NCI-H2196 treated with DMSO at 0.1 percent for 48 hours (cell line): ENCODE measurements around the gene SH3RF3.

Experiments used
- DNase-seq: peaks from one replicate; lab custom pipeline; 2025; ENCODE audit not compliant: unreplicated experiment; lab: John Stamatoyannopoulos, UW

The SH3RF3 gene

DNA sequence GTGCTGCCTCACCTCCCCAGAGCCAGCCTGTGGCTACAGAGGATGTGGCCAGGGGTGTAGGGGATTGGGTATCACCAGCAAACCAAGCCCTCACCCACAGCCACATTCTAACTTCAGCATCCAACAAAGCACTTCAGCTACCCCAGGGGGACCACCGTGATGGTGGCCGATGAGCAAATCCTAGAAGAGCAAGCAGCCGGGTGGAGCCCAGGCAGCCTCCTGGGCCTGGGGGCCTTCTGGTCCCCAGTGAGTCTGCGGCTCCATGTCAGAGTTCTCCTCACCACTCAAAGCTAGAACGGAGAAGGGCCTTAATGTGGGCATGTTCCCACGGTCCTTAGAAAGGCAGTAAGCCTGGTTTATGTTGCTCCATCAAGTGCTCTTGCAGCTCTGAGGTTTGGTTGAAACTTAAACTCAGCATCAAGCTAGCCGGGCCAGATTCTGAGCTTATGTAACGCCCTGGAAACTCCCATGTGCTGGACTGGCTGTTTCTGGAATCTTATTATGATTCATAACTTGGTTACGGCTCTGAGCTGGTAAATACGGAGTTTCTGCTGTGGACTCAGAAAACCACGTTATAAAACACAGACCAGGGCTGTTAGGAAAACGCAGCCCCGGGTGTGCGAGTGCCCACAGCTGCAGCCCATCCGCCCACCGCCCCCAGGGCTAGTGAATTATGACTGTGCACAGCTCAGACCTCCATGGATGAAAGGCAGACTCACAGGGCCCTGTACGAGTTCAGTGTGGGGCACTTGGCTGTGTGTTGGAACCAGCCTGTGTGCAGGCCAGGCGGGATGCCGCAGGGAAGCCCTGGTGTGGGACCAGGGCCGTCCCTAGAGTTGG is 385.0 kb downstream of the SH3RF3 start:
- DNase-seq, result no peak

DNA sequence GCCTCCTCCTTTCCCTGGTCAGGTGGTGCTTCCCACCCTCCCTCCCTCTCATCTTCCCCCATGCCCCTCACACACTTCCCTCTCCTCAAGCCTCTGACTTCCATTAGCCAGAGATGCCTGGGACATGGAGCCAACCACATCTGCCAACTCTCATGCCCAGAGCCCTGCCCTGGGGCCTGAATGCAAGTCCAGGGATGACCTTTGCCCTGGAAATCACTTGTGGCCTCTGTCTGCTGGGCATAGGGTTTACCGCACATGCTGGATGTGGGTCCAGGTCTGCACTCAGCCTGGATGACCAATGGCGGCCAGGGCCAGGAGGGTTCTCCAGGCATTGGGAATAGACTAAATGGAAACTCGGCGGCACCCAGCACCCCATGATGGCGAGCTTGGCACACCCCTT is 385.9 kb downstream of the SH3RF3 start:
- DNase-seq, result no peak

DNA sequence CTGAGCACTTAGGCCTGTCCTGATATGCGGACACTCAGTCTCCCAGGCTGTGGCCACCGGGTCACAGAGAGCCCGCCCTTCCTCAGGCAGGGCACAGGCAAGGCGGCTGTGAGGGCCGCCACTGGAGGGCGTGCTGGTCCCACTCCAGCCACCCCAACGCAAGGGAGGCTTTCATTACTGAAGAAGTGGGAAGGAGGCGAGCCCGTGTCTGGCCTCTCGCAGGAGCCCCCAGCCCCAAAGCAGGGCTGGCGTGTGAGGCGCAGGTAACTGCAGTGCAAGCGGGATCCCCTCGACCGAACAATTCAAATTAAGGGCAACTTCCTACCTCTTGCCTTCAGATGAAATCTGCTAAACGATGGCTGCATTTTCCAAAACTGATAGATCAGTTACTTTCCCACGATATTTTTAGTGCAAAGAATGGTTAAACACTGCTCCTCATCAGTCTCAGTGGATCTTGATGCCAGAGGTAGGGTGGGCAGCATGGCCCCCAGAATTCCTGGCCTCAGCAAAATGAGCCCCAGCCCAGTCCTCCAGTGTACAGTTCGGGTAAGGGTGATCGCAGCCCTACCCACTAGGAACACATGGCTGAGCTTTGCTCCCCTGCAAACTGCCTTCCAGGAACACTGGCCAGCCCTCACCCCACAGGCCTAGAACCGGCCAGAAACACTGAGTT is 387.6 kb downstream of the SH3RF3 start:
- no peak for DNase-seq

DNA sequence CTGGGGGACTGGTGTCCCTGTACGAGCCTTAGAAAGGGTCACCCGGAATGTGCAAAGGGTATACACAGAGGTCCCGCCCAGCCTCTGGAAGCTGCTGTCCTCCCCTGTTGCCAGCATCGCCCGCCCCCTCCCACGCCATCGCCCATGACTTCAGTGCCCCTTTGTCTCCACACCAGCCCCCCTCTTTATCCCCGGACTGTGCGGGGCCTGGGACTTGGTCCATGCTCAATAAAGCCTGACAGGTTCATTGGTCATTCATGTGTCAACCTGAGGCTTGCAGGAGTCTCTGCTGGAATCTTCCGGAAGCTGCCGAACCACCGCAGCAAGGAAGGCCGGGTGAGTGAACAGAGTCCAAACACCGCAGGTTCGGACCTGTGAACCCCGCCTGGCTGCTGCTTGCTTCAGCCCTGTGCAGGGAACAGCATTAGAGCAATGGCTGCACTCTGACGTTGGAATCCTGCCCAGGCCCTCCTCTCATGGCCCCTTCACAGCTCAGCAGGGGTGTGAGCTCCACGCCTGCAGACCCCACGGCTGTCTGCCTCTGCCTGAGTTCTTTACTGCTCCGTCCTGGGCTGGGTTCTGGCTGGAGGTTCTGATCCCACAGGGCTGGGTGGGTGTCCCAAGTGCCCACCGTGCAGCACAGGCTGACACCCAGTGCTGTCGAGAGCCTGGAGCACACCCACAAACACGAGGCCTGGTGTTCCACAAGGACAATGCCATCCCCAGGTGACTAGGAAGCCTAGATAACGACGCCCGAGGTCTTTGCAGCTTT is 388.3 kb downstream of the SH3RF3 start:
- no peak for DNase-seq

DNA sequence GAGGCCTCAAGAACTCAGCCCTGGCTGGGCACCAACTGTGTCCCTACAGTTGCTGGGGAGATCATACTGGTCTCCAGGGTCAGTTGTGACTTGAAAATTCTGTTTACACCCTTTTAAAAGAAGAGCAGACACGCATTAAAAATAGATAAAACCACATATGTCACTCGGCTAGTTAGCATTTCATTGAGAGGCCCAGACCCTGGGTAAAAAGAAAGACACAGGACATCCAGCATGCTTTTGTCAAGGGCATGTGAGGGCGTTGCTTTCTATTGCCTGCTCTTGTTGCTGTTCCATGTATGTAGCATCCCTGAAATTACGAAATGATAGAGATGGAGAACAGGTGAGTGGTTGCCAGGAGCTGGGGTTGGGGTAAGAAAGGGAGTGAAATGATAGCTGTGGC is 390.5 kb downstream of the SH3RF3 start:
- DNase-seq, result no peak

DNA sequence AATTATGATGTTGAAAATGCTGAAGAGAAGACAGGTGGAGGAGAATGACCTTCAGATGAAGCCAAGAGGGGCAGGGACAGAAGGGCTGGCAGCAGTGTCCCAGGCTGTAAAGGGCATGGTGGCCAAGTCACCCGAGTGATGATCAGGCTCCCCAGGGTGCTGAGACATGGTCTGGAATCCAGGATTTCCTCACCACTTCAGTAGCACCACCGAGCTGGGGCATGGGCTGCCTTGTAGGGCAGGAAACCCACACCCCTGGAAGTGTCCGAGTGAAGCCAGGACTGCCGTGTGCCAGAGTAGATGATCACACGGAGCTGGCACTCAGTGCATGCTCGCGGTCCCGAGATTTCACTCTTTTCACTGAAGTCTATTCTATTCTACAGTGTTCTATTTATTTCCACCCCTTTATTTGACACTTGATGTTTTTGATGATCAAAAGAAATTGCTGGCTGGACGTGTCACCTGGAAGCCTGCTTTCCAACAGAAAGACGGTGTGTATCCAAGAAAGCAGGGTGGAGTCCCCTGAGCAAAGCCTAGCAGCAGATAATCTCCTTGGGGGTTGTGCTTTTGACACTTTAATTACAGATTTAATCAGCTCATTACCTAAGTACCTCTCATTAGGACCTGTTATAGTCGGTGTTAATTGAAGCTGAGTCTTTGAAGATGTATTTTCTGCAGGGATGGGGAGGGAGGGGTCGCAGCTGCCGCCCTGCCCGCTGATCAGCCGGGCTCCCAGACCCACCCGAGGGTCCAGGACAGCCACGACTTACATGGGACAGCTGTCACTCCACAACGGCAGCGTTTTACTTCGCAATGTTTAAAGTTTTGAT is 392.4 kb downstream of the SH3RF3 start:
- DNase-seq, result no peak

DNA sequence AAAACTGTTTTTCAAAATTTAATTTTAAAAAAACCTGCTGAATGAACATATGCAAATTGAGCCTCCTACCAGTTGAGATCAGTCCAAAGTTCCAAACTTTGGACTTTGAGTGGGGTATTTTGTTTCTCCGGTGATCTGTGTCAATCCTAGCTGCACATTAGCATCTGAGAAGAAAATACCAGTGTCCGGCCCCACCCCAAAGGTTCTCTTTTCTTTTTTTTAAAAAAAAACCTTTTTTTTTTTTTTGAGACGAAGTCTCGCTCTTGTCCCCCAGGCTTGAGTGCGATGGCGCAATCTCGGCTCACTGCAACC is 393.0 kb downstream of the SH3RF3 start:
- no peak for DNase-seq

DNA sequence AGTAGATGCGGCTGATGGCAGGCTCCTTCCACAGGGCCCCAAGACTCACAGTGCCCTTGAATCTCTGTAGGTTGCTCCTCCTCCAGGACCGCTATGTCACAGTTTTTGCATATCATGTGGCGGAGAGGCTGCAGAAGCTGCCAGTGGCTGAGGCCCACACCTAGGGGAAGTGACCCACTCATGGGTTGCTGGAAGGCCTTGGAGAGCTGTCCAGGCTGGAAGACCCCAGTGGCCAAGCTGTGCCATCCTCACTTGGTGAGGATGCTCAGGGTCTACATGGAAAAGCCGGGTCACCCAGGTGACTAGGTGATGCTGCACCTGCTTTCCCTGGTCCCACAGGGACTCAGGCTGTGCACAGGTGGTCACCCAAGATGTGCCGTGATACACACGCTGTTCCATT is 394.1 kb downstream of the SH3RF3 start:
- DNase-seq, result no peak

DNA sequence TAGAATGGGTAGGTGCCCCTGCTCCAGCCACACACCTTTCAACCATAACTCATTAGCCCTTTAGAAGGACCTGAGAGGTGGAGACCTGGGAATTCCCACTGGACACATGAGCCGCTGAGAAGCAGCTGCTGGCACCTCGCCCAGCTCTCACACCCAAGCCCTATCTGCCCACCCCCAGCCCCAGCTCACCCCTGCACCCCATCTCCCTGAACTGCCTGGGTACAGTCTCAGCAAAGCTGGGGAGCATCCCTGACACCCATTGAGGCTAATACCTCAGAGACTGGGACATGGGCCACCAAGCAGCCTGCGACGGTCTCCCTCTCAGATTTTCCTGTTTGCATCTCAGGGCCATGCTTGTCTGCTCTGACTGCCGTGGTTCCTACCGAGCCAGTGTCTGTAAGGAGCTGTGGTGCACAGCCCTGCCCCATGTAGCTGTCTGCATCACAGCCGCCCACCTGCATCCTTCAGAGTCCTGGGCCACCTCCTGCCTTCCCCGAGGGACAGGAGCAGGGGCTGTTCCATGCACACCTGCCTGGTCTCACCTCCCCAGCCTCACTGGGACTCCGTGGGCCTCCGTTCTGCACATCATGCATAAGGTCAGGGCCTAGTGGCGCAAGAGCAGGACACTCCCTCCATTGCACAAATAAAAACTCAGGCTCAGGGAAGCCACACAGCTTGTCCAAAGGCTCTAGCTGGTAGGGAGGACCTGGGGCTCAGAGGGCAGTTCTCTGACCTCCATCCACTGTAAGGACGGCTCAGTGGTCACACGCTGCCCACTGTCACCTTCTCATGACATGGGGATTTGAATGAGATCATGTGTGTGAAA is 394.7 kb downstream of the SH3RF3 start:
- DNase-seq, result no peak

DNA sequence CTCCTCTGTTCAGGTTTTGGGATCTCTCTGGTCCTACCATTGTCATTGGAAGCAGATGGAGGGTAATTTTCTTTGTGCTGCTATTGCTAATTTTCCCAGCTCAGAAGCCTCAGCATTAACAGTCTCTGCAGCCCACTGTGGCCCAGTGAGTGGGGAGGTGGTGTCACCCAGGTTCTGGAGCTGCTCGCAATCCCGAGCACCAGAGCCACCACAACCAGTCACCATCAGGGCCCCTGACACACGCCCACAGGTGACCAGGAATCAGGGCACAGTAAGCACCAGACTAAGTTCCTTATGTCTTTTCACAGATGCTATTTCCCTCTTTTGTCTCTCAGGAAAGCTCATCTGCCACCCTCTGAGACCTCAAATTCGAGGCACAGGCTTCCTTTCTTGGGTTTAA is 396.8 kb downstream of the SH3RF3 start:
- no peak for DNase-seq

DNA sequence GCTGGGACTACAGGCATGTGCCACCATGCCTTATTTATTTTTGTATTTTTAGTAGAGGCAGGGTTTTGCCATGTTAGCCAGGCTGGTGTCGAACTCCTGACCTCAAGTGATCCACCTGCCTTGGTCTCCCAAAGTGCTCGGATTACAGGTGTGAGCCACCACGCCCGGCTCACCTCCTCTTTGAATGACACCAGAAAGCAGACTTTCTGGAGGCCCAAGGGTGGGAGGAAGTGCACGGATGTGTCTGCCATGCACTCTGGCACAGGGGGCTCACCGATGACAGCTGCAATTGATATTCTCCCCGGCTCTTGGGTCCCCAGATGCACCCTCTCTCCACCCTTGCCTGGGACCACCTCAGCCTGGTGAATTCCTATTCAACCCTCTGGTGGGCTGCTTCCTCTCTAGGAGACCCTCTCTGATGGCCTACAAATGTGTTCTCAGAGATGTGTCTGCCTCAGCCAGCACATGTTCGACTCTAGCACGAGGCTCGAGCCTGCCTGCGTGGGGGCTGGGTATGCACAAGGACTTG is 397.5 kb downstream of the SH3RF3 start:
- no peak for DNase-seq

DNA sequence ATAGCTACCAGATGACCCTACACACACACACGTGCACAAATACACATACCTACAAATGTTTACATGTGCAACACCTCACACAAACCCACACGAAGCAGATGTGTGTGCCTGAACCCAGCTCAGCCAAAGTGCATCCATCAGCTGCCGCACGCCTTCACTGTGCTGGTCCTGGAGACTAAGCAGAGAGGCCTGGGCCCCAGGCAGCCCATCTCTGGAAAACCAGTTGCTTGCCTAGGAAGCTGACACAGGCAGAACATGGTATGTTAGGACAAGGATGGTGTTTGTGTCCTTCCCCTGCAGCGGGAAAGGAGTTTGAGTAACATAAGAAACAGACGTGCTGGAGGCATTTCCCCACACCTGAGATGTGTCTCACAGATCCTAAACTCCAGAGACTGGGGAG is 398.1 kb downstream of the SH3RF3 start:
- no peak for DNase-seq

DNA sequence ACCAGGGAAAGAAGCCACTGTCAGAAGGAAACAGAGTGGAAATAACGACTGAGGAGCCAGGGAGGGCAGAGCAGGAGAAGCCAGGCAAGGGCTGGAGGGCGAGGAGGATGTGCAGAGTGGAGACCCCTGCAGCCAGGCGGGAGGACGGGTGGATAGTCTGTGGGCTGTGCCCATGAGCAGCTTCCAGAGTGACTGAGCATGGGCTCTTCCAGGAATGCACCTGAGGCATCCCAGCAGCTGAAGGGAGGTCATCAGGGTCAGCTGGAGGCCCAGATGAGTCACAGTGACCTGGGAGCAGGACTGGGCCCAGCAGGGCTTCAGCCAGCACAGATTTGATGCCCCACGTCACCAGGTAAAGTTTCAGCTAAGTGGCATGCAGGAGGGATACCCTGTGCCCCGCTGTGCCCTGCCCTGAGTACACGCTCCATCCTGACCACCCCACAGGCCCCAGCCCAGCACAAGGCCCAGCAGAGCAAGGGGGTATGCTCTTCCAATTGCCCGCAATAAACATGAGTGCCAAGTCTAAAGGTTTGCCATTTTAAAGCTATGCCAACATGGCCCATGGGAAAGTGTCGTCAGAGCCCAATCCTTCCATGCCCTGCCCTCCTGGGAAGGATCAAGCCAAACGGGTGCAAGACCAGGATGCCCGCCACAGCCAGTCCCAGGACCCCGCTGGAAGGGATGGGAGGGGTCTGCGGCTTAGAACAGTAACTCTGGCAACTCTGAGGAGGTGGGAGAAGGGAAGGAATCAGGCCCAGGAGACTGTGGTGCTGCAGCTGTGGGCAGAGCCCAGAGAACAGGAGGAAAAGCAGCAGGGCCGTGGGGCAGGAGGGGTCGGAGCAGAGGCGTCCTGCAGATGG is 399.1 kb downstream of the SH3RF3 start:
- DNase-seq, result no peak

DNA sequence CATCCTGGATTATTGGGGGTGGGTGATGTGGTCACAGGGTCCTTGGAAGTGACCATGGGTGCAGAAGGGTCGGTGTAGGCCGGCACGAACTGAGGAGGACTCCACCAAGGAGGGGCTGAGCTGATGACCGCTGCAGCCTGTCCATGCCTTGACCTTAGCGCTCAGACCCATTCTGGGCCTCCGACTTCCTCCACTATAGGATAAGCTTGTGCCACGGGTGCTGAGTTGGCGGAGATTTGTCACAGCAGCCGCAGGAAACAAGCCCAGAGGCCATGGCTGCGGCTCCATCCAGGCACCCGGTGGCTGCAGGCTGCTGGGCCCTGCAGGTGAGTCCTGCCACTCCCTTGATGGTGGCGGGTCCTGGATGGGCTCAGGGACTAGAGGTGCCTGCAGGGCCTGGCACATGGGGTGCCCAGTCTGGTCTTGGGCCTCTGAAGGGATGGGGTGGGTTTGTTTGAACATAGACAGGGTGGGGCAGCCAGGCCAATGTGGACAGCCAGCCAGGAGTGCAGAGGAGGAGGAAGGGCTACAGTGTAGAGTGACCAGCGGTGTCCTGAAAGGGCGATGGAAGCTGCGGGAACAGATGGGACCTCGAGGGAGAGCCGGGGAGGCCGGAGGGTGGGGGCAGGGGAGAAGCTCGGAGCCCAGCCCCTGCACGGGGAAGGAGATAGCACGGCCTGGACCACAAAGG is 400.0 kb downstream of the SH3RF3 start:
- DNase-seq, result no peak

DNA sequence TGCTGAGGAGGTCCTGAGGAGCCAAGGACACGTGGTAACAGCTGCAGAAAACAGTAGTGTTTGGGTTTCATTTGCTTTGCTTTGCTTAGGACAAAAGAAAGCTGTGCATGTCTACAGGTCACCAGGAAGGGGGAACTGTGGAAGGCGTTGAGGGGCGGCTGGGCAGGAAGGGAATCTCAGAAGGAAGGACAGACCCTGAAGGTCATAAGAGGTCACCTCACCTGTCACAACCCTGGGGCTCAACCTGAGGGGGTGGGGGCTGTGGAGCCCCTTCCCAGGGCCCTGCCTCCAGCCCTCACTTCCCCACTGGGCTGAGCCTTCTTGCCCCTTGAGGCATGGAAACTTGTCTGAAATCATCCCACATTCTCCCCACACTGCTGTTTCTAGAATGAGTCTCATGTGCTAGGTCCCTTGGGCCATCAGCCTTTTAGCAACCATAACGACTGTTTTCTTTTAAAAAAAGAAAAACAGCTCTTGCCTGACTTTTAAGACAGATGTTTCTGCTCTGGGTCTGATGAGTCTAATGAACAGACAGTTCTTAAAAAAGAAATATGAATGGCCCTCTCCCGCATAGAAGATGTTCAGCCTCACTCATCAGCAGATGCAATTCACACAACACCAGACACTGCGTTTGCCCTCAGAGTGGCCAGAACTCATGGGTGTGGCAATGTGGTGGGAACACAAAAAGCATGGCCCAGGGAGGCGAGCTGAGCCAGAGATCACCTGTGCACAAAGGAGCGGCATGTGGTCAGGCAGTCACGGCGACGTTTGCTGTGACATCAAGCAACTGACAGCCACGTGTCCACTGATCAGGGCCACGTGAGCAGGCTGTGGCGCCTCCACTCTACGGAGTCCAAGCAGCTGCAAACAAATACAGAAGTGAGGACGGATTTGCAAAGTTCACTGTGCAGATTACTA is 400.8 kb downstream of the SH3RF3 start:
- no peak for DNase-seq

DNA sequence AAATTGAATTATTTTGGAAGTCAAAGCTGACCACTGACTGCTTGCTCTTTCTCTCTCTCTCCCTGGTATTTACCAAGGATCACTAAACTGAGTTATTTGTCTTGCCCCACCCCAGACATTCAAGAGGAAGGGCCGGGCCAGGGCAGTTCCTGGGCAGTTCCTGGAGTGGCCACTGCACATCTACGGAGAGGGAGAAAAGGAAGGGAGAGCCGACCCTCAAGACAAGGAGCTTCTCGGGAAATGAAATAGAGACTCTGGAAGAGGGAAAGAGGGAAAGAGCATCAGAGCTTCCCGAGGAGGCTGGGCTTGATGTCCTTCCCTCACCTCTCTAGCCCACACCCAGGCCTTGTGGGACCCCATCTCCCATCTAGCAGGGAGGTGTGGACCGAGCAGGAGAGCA is 401.7 kb downstream of the SH3RF3 start:
- no peak for DNase-seq

DNA sequence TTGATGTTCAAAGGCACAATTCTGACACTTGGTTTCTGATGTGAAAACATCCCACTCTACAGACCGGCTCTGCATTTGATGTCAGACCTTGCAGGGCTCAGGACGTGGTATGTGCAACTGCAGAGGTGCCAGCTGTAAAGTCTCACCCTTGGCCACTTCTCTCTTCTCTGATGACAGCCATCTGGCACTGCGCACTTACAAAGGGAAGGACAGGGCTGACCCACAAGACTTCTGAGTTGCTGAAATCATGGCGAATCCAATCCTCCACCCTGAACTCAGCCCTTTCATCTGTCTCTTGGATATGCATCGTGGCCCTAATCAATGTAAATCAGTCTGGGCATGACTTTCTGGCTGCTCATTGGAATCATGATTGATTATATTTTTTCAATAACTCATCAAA is 402.2 kb downstream of the SH3RF3 start:
- DNase-seq, result no peak
